Heart left ventricle (tissue), 16 donors: ENCODE measurements around the gene ZNF135. TPM values are rescaled to one million over a fixed set of nuclear protein-coding genes. Genes with fewer than 3 reads are reported as not detected.

Experiments used
- ATAC-seq, 4 donors: fragments of 200-7000 bp; cut with Tn5 transposase; one replicate each; pipeline ENCODE4 v1.9.1; 2020 to 2022; ENCODE audit warnings: moderate library complexity in 4 of 4, mild to moderate bottlenecking in 3 of 4, moderate number of reproducible peaks in 1 of 4
- DNase-seq, 5 donors: peaks; one replicate each; pipeline ENCODE4 v3.0.0-alpha.2; 2020
- H3K27ac ChIP-seq, 12 donors: fragments of 200-600 bp; sonication (generic) in 4 of 12; one replicate each; pipeline versions ENCODE4 v1.5.0 to v1.8.0; 2016 to 2022; ENCODE audit warnings: mild to moderate bottlenecking in 2 of 12
- H3K27me3 ChIP-seq, 9 donors: fragments of 200-600 bp; sonication (generic) in 2 of 9; one replicate each; pipeline versions ENCODE4 v1.5.1 to v1.8.0; 2016 to 2022; ENCODE audit warnings: mild to moderate bottlenecking in 3 of 9
- H3K36me3 ChIP-seq, 9 donors: fragments of 200-600 bp; sonication (generic) in 2 of 9; one replicate each; pipeline versions ENCODE4 v1.5.0 to v1.8.0; 2018 to 2022; ENCODE audit warnings: mild to moderate bottlenecking in 2 of 9
- H3K4me1 ChIP-seq, 12 donors: fragments of 200-600 bp; sonication (generic) in 4 of 12; one replicate each; pipeline versions ENCODE4 v1.5.0 to v1.8.0; 2016 to 2022; ENCODE audit warnings: mild to moderate bottlenecking in 3 of 12
- H3K4me3 ChIP-seq, 12 donors: fragments of 200-600 bp; sonication (generic) in 4 of 12; one replicate each; pipeline versions ENCODE4 v1.5.0 to v1.8.0; 2017 to 2022; ENCODE audit warnings: mild to moderate bottlenecking in 9 of 12, moderate library complexity in 4 of 12
- H3K9me3 ChIP-seq, 12 donors: fragments of 200-600 bp; sonication (generic) in 4 of 12; one replicate each; pipeline versions ENCODE4 v1.5.0 to v1.8.0; 2016 to 2022; ENCODE audit warnings: mild to moderate bottlenecking in 1 of 12
- CTCF ChIP-seq, 12 donors: fragments of 200-600 bp; sonication (generic) in 4 of 12; IDR thresholded peaks; one replicate each; pipeline versions ENCODE4 v1.5.0 to v1.8.0; 2018 to 2022; ENCODE audit warnings: antibody characterized with exemption in 12 of 12, mild to moderate bottlenecking in 5 of 12
- POLR2A ChIP-seq, 2 donors: fragments of 450-650 bp; IDR thresholded peaks; one replicate each; pipeline ENCODE4 v1.6.1; 2017; ENCODE audit warnings: antibody characterized with exemption in 2 of 2, mild to moderate bottlenecking in 2 of 2, moderate library complexity in 2 of 2
- WGBS, 4 donors: extraction: QIAGEN DNeasy Blood & Tissue Kit in 2 of 4; methylation state at CpG; one replicate each; pipeline versions ENCODE4 v1.1.5 to v1.1.7; 2013 to 2018; 5-methylcytosine and 5-hydroxymethylcytosine counted together
- intact Hi-C, 10 donors: fragments of 100-400 bp; cut with DNase I; formaldehyde crosslinking; loops; one replicate each; pipeline versions ENCODE4 v1.11.1 to v1.14.2; 2022
- long read RNA-seq, 3 donors: library from polyadenylated mRNA; unstranded; transcript quantifications; one replicate each; pipeline ENCODE4 v2.0.0, GENCODE V29; 2020 to 2021
- polyA plus RNA-seq, 2 donors: library from polyadenylated mRNA; stranded (reverse); fragments of 200-250 nt; gene quantifications; one replicate each; pipeline ENCODE4 v1.2.3, GENCODE V29; 2013
- total RNA-seq, 9 donors: library from RNA; depleted of rRNA in 2 of 9; stranded (reverse); fragments of >200 nt in 2 of 9; fragmentation: NEBNext Ultra II Directional in 3 of 9; extraction: Animal tissue kit (Norgen Biotek cat#: 25700) in 3 of 9; gene quantifications; one replicate each; pipeline versions ENCODE4 v1.1.0 to v1.2.4, GENCODE V29; 2016 to 2023
- donor health status: ischemic (EF 13 %, LVEDD 7.1; RV severe dilation, severe dysfunction).
- donor health status: healthy with polysubstance abuse.
- donor health status: DM: no; HTN: yes; CAD: no.
- donor health status: DM: no; HTN: no; CAD: no.
- donor health status: ischemic (EF 25% LVEDD 6.9; RV normal size, moderate dysfunction).
- donor health status: ischemic (EF 25% LVEDD 5.7; RV mildly dilated, moderate dysfunction).
- donor health status: healthy.
- donor health status: DM: yes; HTN: yes; CAD: no.
- donor health status: ischemic (EF 35%, LVEDD 5.7; RV mildly dilated, moderate dysfunction).
- donor health status: nonischemic (EF 11% LVEDD 7.7; RV severe dilation, severe dysfunction).
- donor health status: DM: yes; HTN: yes; CAD: no.
- donor health status: PGD.
- donor health status: ischemic (EF 29% LVEDD 5.4; RV normal size, mild dysfunction).
- donor health status: nonischemic (EF 23%, LVEDD 6.1; RV moderate dilation, normal function).

The ZNF135 gene
- total RNA-seq (1 to 10 TPM; 2.1 to 4.5 (median 3.4) TPM), polyA plus RNA-seq (1 to 10 TPM; 2.0 to 3.9 TPM)
- long read RNA-seq, donor 1, partial matches to known transcripts: 4 of 10 reads
- long read RNA-seq, donor 1, other reads (novel, unspliced or antisense): 4 of 10 reads
- long read RNA-seq, donor 2, partial matches to known transcripts: 4 of 14 reads
- long read RNA-seq, donor 2, other reads (novel, unspliced or antisense): 4 of 14 reads
- long read RNA-seq, donor 3, partial matches to known transcripts: 2 of 8 reads
- long read RNA-seq, donor 3, other reads (novel, unspliced or antisense): 4 of 8 reads

- Histone ChIP-seq H3K27ac (peak within 1 kb of the TSS; percentile 78 to 100 (median 95)), H3K4me3 (peak within 1 kb of the TSS; percentile 47 to 95 (median 72)), H3K4me1 (peaks cover 0 to 25% (median 11%) of the 10 kb centered on the region in 12 donors), H3K36me3 (peaks cover 0 to 25% (median 1%) of the 10 kb centered on the region in 9 donors), H3K27me3 (no peaks in the 10 kb centered on the region), H3K9me3 (peaks cover 0 to 52% (median 2%) of the 10 kb centered on the region in 12 donors)
- peak; percentile 93 to 95 (median 94) for DNase-seq
- WGBS, 4 donors: 0 to 1% (median 1%) methylated on average over 22 to 62 of the region's 62 CpGs
- TF ChIP-seq POLR2A (IDR thresholded peaks at IDR 0.05): peak in 1 of 2 donors; percentile 31
- TF ChIP-seq CTCF (IDR thresholded peaks at IDR 0.05): no peak
- ATAC-seq: peak; percentile 95 to 97 (median 97)
- intact Hi-C loops: loop anchor here in 6 of 10 donors (1.0 to 5.0 kb wide), 5 partner anchors 37 to 57 kb away; partner anchors contain the start of genes ZSCAN18 (in 4 of the 6) and ZNF606 (in 1 of the 6)
Measured at GRCh38 chr19:58059003-58059670, at the start of gene ZNF135. Gene ZNF135, plus strand, starts transcription at chr19:58059282. Its CDS starts 721 bp downstream, at chr19:58060003.

- DNase-seq (peak in 1 of 5 donors; percentile 73), ATAC-seq (no peak)
- intact Hi-C loops: loop anchor here in 1 of 10 donors (10.0 kb wide), 1 partner anchor 424 kb away; the partner anchor contains the start of gene ZIK1
- no peaks in the 10 kb centered on the region for H3K27me3 ChIP-seq
- TF ChIP-seq POLR2A (IDR thresholded peaks at IDR 0.05): no peak
- 1 to 5% (median 3%) methylated on average over 7 to 21 of the region's 21 CpGs for WGBS, 4 donors
- peak overlapping the region in 11 of 12 donors; percentile 27 to 68 (median 55) for H3K4me3 ChIP-seq
- H3K4me1 ChIP-seq: peaks cover 0 to 19% (median 7%) of the 10 kb centered on the region in 12 donors
- H3K36me3 ChIP-seq: peaks cover 0 to 34% (median 23%) of the 10 kb centered on the region in 9 donors
- peaks cover 0 to 94% (median 38%) of the 10 kb centered on the region in 12 donors for H3K9me3 ChIP-seq
- H3K27ac ChIP-seq: peak overlapping the region in 4 of 12 donors; percentile 74 to 90 (median 82)
Measured at GRCh38 chr19:58009301-58009665, 49.8 kb upstream of the ZNF135 start.

- DNase-seq (peak; percentile 87 to 94 (median 90)), ATAC-seq (peak; percentile 97 to 99 (median 98))
- Histone ChIP-seq H3K36me3 (peaks cover 0 to 29% (median 21%) of the 10 kb centered on the region in 9 donors), H3K4me1 (peaks cover 0 to 15% (median 7%) of the 10 kb centered on the region in 12 donors), H3K9me3 (peaks cover 0 to 89% (median 34%) of the 10 kb centered on the region in 12 donors), H3K4me3 (peak overlapping the region; percentile 26 to 68 (median 54)), H3K27ac (peak overlapping the region in 11 of 12 donors; percentile 35 to 90 (median 81)), H3K27me3 (no peaks in the 10 kb centered on the region)
- intact Hi-C loops: loop anchor here in 1 of 10 donors (10.0 kb wide), 1 partner anchor 425 kb away; the partner anchor contains the start of gene ZIK1
- 3 to 21% (median 12%) methylated on average over 31 to 41 of the region's 41 CpGs for WGBS, 4 donors
- TF ChIP-seq POLR2A (IDR thresholded peaks at IDR 0.05) (peak in 1 of 2 donors; percentile 48), CTCF (IDR thresholded peaks at IDR 0.05) (no peak)
Measured at GRCh38 chr19:58009666-58010301, 49.3 kb upstream of the ZNF135 start.

GRCh38 chr19:58010507-58010906 lies 48.6 kb upstream of the ZNF135 start:
- Histone ChIP-seq H3K27me3 (no peaks in the 10 kb centered on the region), H3K4me1 (peaks cover 0 to 15% (median 7%) of the 10 kb centered on the region in 12 donors), H3K9me3 (peaks cover 0 to 81% (median 29%) of the 10 kb centered on the region in 12 donors), H3K36me3 (peaks cover 0 to 23% (median 17%) of the 10 kb centered on the region in 9 donors), H3K4me3 (peak overlapping the region in 4 of 12 donors; percentile 49 to 63 (median 56)), H3K27ac (peak overlapping the region in 2 of 12 donors; percentile 85 to 90)
- no peak for ATAC-seq
- intact Hi-C loops: no loop called here
- WGBS, 4 donors: 69 to 83% (median 78%) methylated on average over 21 to 22 of the region's 22 CpGs
- no peak for TF ChIP-seq CTCF (IDR thresholded peaks at IDR 0.05)
- no peak for TF ChIP-seq POLR2A (IDR thresholded peaks at IDR 0.05)
- DNase-seq: no peak
